ENCODE measurements around the gene AASDH.

AASDH gene, protein sequence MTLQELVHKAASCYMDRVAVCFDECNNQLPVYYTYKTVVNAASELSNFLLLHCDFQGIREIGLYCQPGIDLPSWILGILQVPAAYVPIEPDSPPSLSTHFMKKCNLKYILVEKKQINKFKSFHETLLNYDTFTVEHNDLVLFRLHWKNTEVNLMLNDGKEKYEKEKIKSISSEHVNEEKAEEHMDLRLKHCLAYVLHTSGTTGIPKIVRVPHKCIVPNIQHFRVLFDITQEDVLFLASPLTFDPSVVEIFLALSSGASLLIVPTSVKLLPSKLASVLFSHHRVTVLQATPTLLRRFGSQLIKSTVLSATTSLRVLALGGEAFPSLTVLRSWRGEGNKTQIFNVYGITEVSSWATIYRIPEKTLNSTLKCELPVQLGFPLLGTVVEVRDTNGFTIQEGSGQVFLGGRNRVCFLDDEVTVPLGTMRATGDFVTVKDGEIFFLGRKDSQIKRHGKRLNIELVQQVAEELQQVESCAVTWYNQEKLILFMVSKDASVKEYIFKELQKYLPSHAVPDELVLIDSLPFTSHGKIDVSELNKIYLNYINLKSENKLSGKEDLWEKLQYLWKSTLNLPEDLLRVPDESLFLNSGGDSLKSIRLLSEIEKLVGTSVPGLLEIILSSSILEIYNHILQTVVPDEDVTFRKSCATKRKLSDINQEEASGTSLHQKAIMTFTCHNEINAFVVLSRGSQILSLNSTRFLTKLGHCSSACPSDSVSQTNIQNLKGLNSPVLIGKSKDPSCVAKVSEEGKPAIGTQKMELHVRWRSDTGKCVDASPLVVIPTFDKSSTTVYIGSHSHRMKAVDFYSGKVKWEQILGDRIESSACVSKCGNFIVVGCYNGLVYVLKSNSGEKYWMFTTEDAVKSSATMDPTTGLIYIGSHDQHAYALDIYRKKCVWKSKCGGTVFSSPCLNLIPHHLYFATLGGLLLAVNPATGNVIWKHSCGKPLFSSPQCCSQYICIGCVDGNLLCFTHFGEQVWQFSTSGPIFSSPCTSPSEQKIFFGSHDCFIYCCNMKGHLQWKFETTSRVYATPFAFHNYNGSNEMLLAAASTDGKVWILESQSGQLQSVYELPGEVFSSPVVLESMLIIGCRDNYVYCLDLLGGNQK

GRCh38 chr4:56387023-56388001 lies at the start of gene AASDH:
Gene AASDH, minus strand, starts transcription at chr4:56387491. Its CDS starts 3,192 bp downstream, at chr4:56384299.
- TF ChIP-seq GATA2 (IDR thresholded peaks at IDR 0.05; ENCODE audit: low read depth, low read length) (peak; percentile 55), GATA3 (IDR thresholded peaks at IDR 0.05; ENCODE audit: low read depth, low read length) (peak; percentile 41; the same call in 1 of the 2 replicates)

GRCh38 chr4:56435140-56435926 lies 48.0 kb upstream of the AASDH start, which contains the start of gene PPAT:
Gene PPAT, minus strand, starts transcription at chr4:56435615. Its CDS starts 138 bp downstream, at chr4:56435477.
- TF ChIP-seq GATA3 (IDR thresholded peaks at IDR 0.05; ENCODE audit: low read depth, low read length) (no peak), GATA2 (IDR thresholded peaks at IDR 0.05; ENCODE audit: low read depth, low read length) (no peak)

GRCh38 chr4:56434599-56435139 lies 47.4 kb upstream of the AASDH start:
- TF ChIP-seq GATA2 (IDR thresholded peaks at IDR 0.05; ENCODE audit: low read depth, low read length) = no peak
- no peak for TF ChIP-seq GATA3 (IDR thresholded peaks at IDR 0.05; ENCODE audit: low read depth, low read length)

- TF ChIP-seq GATA2 (IDR thresholded peaks at IDR 0.05; ENCODE audit: low read depth, low read length) = no peak
- TF ChIP-seq GATA3 (IDR thresholded peaks at IDR 0.05; ENCODE audit: low read depth, low read length) = no peak
Observed at GRCh38 chr4:56433280-56433679, 46.0 kb upstream of the AASDH start.

- TF ChIP-seq GATA2 (IDR thresholded peaks at IDR 0.05; ENCODE audit: low read depth, low read length) (no peak), GATA3 (IDR thresholded peaks at IDR 0.05; ENCODE audit: low read depth, low read length) (no peak)
Observed at GRCh38 chr4:56430203-56430602, 42.9 kb upstream of the AASDH start.

GRCh38 chr4:56427179-56427578 lies 39.9 kb upstream of the AASDH start:
- TF ChIP-seq GATA2 (IDR thresholded peaks at IDR 0.05; ENCODE audit: low read depth, low read length) = no peak
- no peak for TF ChIP-seq GATA3 (IDR thresholded peaks at IDR 0.05; ENCODE audit: low read depth, low read length)

DNA sequence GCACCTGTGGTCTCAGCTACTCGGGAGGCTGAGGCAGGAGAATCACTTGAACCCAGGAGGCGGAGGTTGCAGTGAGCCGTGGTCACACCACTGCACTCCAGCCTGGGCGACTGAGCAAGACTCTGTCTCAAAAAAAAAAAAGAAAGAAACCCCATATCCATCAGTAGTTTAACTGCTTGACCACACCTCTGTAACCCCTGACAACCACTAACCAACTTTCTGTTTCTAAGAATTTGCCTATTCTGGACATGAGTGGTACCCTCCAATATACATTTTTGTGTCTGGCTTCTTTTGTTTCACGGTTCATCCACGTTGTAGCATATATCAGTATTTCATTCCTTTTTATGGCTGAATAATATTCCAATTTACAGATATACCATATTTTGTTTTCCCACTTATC lies 39.0 kb upstream of the AASDH start:
- TF ChIP-seq GATA3 (IDR thresholded peaks at IDR 0.05; ENCODE audit: low read depth, low read length) = no peak
- no peak for TF ChIP-seq GATA2 (IDR thresholded peaks at IDR 0.05; ENCODE audit: low read depth, low read length)

DNA sequence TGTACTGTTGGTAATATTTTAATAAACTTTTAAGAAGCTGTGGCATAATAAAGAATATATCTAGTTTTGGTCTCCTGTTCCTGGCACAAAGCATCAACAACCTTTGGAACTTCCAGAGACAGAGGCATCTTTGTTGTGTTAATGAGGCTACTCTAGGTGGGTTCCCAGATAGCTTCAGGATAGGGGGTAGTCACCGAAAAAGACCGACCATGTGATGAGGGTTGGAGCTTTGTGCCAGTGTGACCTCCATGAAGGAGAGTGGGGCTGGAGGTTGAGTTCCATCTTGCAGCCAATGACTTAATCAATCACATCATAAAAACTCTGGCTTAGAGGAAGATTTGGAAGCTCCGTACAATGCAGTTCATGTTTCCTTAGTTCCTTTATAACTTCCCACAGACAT lies 38.2 kb upstream of the AASDH start:
- TF ChIP-seq GATA2 (IDR thresholded peaks at IDR 0.05; ENCODE audit: low read depth, low read length) (no peak), GATA3 (IDR thresholded peaks at IDR 0.05; ENCODE audit: low read depth, low read length) (no peak)

GRCh38 chr4:56424697-56425514 lies 37.6 kb upstream of the AASDH start:
- TF ChIP-seq GATA3 (IDR thresholded peaks at IDR 0.05; ENCODE audit: low read depth, low read length) (no peak), GATA2 (IDR thresholded peaks at IDR 0.05; ENCODE audit: low read depth, low read length) (no peak)

DNA sequence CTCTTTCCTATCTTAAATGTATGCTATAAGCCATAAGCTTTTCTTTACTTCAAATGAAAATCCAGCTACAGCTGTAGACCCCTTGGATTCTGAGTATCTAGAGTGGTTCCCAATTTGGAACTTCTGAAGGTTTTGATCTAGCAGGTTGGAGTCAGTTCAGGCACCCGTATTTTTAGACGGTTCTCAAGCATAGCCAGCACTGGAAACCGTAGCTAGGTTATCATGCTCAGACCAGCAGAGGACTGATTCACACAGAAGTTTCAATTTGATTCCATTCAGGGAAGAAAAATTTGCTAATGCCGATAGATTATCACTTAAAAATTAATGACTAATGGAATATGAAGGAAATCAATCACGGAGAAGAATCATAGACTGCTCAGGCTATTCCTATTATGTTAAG lies 36.9 kb upstream of the AASDH start:
- no peak for TF ChIP-seq GATA2 (IDR thresholded peaks at IDR 0.05; ENCODE audit: low read depth, low read length)

DNA sequence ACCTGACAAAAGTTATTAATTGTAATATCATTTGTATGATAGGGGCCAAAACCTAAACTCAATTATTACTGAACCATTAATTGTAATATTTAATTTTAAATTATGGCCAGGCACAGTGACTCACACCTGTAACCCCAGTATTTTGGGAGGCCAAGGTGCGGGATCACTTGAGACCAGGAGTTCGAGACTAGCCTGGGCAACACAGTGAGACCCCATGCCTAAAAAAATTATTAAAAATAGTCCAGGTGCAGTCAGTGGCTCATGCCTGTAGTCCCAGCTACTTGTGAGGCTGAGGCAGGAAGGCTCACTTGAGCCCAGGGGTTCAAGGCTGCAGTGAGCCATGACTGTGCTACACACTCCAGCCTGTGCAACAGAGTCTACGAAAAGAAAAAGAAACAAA lies 30.1 kb upstream of the AASDH start:
- TF ChIP-seq GATA2 (IDR thresholded peaks at IDR 0.05; ENCODE audit: low read depth, low read length) = no peak
